GM19463 (cell line): Measurements from ENCODE around the gene MIS18A.
A peak's percentile ranks its signal among the peaks of the same experiment; 100 is the strongest.
"Not testable (repeated sequence)": the region's sequence is repeated elsewhere in the genome, so short reads cannot be mapped to it uniquely, and the experiment has no call there.

Experiments
- ATAC-seq: cut with Tn5 transposase; IDR thresholded peaks from one replicate; pipeline ENCODE4 v1.9.1; 2021; ENCODE audit warnings: mild to moderate bottlenecking, moderate library complexity; ENCODE audit not compliant: unreplicated experiment

The MIS18A gene

GRCh38 chr21:32278518-32279376 lies at the start of gene MIS18A:
MIS18A (minus strand) TSS chr21:32279049; CDS start chr21:32279014, 35 bp downstream.
- peak; percentile 92 for ATAC-seq

DNA sequence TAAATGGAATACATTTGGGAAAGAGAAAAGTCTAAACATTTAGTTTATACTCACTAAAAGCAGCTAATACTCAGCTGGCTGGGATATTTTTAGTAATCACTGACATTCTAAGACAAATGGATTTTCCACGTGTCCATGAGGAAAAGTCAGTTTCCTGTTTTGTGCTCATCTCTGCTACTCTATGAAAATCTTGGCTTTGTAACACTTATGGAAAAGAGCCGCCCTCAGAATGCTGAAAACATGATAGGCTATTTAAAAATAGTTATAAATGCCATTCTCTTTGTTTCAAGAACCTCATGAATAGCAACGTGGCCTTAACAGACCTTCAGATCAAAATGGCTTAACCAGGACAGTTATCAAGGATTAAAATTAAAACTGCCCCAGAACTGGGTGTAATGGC lies 49.7 kb upstream of the MIS18A start:
- no peak for ATAC-seq

DNA sequence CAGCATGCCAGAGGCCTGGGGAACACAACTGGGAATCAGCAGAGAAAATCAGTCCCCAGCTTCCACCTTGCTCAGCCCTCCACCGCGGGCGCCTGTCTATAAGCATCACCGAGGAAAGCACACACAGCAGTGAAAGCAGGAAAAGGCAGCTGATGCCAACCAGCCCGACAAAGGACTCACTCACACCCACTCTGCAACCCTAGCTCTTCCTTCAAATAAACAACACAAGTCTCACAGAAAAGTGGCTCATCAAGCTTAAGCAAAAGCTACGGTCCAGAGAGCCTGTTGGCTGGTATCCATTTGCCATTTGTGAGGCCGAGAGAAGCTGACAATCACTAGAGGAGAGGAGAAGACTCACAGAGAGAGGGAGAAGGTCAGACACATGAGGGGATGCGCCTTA lies 46.9 kb upstream of the MIS18A start:
- no peak for ATAC-seq

DNA sequence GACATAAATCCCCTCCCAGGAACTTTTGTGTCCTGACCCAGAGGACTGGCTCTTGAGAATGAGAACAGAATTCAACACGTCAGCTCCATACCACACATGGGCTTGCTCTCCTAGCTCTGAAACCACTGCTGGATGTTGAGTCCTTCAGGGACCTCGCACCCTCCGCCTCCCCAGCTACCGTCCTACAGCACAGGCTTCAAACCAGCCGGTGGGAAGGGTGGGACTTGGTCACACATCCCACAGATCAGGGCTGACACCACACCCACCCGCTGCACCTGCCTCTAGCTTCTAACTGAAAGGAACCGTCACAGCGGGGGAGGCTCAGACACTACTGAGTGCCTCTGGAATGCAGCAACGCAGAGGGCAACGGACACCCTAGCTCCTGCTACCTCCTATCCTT lies 43.8 kb upstream of the MIS18A start:
- no peak for ATAC-seq

- ATAC-seq, result no peak
Observed at GRCh38 chr21:32322103-32322502, 43.3 kb upstream of the MIS18A start.

DNA sequence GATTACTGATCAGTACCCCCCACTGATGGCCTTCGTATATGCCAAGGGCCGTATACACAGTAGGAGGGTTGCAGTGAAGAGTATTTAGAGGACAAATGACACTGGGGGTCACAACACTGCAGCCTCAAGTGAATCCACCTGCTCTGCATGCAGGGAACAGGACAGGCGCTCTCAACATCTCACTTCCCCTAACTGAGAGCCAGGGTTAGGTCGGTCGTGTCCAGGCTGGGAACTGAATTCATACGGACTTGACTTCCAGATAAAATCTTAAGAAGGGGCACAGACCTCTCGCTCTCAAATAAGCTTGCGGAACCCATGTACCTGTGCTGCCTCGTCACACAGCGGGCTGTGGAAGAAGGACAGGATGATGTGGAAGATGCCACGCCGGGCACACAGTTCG lies 42.6 kb upstream of the MIS18A start:
- no peak for ATAC-seq

DNA sequence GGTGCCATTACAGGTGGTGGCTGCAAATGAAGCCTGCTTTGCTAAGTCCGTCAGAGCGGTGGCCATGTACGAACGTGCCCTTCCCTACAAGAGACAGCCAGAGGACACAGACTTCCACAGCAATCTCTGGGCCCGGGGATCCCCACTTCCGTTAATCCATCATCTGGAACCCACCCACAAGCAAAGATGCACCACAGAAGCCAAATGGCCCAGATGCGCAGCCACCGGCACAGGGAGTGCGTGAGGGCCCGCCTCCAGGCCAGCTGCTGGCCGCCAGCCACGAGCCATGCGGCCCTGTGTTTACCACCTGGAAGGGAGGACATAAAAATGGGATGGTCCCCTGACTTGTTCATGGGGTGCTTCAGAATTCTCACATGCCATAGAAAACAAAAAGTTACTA lies 41.9 kb upstream of the MIS18A start:
- no peak for ATAC-seq

- ATAC-seq, result no peak
Observed at GRCh38 chr21:32320059-32320458, 41.2 kb upstream of the MIS18A start.

GRCh38 chr21:32319012-32319411 lies 40.2 kb upstream of the MIS18A start:
- no peak for ATAC-seq

- ATAC-seq, result no peak
Observed at GRCh38 chr21:32317726-32318125, 38.9 kb upstream of the MIS18A start.

- no peak for ATAC-seq
Observed at GRCh38 chr21:32316361-32317215, 37.7 kb upstream of the MIS18A start.

DNA sequence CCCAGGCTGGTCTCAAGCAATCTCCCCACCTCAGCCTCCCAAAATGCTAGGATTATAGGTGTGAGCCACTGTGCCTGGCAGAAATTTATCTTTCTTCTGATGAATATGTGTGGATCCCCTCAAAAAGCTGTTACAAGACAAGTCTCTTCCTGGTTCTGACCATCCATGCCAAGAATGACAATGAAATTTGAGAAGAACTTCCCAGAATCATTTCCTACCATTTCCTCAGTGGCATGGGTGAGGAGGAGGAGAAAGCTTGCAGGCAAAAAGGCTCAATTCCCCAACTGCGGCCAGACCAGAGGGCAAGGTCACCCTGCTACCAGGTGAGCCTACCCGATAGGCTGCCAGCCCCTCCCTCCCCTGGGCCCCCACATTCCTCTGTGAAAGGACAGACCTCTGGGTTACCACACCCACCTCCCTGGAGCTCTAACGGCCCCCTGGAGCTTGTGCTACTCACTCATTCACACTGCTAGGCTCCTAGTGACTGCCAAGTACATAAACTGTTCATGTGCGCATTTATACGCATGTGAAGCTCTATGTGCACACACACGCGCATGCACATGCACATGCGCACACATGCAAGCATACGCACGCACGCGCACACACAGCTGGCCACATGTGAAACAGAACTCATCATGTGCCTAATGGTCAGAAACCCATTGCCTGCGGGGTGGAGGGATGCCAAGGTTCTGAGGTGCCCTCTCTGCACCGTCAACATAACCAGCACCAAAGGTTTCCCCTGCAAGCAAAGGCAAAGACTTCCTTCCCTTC lies 36.8 kb upstream of the MIS18A start:
- no peak for ATAC-seq

DNA sequence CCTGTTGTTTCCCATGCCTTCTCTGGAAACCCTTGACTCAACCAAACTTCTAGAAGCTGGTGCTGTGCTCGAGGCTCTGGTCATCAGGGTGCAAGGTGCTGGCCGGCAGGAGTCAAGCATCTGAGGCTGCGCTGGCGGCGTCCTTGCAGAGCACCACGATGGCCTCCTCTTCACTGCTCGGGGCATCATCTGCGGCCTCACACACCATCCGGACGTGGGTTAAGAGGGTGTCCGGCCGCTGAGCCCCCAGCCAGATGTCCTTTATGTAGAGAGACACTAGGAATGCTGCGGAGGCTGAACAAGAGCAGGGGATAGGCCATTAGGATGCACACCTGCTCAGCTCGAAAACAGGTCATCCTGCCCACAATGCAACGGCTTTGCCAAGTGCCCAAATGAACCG lies 36.0 kb upstream of the MIS18A start:
- no peak for ATAC-seq

DNA sequence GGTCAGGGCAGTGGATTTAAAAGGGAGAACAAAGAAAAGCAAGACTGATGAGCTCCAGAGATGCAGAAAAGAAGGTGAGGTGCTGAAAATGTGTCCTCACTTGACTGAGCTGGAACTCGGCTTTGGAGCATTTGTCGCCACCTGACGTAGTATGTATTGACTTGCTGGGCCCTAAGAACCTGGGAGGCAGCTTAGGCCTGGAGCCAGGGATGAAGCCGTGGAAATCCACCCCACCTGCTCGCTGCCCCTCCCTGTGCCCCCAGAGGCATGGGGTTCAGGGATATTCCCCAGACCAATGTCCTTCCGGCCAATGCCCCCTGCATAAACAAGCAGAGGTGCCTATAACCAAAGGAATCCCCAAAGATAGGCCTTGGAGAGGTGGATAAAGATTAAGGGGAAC lies 34.1 kb upstream of the MIS18A start:
- no peak for ATAC-seq

DNA sequence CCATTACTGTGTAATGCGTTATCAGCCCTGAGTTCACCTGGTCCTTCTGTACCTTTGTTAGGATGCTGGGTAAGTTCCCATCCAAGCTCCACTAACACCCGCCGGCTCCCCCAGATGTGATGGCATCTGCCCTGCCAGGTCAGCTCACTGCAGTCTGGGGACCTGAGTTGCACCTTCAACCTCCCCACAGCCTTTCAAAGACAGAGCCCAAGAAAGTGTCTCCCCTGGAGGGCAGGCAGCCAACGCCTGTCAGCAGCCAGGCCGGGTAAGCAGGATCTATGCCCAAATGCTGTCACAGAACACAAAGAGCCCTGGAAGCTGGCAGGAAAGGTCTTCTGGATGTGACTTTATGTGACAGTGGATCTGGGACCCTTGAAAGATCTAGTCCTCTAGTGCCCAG lies 33.5 kb upstream of the MIS18A start:
- ATAC-seq, result no peak

DNA sequence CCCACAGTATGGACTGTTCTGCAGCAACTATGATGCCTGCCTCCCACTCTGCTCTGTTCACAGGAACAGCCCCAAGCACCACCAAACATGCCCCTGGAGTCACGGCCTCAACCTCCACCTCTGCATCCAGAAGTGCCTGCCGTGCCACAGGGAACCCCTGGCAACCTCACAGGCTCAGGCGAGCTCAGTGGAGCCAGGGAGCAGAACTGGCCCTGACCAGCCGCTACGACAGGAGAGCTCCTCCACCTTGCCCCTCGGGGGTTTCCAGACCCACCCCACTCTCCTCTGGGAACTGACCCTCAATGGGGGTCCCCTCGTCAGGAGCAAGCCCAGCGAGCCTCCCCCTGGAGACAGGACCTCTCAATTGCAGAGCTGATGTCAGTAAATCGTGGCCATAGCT lies 32.8 kb upstream of the MIS18A start:
- no peak for ATAC-seq

- ATAC-seq, result not testable (repeated sequence)
Observed at GRCh38 chr21:32310976-32311375, 32.1 kb upstream of the MIS18A start.

DNA sequence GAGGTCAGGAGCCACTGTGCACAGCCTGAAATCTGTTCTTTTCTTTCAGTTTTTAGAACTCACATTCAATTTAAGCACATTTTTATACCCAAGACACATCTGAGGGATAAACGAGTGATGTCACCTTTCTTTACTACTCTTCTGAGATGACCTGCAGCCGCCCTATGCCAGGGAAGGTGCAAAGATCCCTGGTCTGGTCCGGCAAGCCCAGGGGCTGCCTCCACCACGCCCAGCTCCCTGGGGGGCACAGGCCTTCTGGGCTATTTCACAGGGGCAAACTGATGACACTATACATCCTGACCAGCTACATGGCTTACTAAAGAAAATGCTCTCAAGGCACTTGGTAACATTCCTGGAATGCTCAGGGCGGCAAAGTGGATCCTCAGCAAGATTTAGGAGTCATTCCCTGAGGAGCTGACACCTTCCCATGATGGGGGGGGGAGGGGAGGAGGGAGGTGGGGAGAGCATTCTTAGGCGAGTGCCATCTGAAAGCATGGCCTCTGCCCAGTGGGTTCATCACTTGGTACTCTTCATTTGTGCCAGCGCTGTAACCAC lies 31.1 kb upstream of the MIS18A start:
- ATAC-seq, result no peak

DNA sequence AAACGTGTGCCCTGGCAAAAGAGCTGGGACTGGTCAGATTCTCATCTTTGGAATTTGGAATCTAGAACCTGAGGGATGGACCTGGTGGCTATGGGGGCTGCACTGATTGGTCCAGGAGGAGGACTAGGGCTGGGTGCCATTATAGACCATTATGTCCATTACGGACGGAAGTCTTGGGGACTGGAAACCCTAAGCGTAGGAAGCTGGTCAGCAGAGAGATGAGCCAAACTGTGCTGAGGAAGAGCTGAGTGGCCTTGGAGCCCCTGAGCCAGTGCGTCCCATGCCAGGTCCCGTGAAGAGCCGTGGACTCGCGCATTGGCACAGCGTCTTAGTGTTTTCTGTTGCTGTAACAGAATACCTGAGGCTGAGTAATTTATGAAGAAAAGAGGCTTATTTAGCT lies 29.8 kb upstream of the MIS18A start:
- ATAC-seq, result no peak

DNA sequence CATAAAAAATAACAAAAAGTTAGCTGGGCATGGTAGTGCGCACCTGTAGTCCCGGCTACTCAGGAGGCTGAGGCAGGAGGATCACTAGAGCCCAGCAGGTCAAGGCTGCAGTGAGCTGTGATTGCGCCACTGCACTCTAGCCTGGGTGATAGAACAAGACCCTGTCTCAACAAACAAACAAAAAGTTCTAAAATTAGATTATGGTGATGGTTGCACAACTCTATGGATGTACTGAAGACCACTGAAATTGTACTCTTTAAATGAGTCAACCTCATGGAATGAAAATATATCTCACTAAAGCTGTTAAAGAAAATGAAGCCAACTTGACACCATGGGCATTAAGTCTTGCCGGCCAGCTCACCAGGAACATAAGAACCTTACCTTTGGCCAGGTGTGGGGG lies 28.9 kb upstream of the MIS18A start:
- no peak for ATAC-seq
